GM19372 (cell line): ENCODE measurements around the gene ANO3.
"Not testable (repeated sequence)": the region's sequence is repeated elsewhere in the genome, so short reads cannot be mapped to it uniquely, and the experiment has no call there.

ENCODE experiments used
- ATAC-seq: cut with Tn5 transposase; IDR thresholded peaks from one replicate; pipeline ENCODE4 v1.9.1; 2021; ENCODE audit warnings: mild to moderate bottlenecking, low read depth, moderate library complexity; ENCODE audit not compliant: unreplicated experiment

Gene ANO3

DNA sequence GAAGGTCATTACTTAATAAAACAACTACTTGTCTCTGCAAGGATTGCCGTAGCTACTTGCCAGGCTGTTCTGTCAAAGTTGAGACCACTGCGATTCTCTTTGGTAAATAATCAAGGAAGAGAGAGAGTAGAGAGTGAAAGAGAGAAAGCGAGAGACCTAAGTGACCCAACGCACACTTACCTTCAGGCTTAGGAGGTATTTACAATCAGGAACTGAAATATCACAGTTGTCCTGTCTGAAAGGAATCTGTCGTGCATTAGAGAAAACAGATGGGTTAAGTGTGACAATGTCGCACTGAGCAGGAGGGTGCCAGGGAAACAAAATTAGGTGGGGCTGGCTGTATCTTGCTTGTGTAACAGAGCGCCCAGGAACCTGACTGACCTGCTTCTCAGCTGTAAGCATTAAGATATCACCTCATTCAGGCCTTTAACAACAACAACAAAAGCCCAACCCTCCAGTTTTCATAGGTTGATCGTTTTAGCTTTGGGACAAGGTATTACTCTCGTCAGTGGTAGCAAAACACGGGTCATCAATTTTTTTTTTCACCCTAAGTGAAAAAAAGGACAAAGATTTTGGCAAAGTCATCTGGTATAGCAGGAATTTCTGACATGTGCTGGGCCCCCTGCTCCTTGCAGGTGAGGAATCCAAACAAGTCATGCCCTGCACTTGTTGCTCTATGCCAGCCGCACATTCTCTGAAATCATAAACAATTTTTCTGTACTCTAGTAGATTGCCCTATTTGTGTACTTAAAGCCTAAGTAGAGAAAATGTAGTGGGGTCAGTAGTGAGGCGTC lies 240.1 kb downstream of the ANO3 start, which contains the start of gene MUC15:
MUC15 (minus strand) TSS at position 403 of the 794 bp plus-strand sequence. CDS start 5,169 bp downstream, outside the sequence.
- no peak for ATAC-seq

DNA sequence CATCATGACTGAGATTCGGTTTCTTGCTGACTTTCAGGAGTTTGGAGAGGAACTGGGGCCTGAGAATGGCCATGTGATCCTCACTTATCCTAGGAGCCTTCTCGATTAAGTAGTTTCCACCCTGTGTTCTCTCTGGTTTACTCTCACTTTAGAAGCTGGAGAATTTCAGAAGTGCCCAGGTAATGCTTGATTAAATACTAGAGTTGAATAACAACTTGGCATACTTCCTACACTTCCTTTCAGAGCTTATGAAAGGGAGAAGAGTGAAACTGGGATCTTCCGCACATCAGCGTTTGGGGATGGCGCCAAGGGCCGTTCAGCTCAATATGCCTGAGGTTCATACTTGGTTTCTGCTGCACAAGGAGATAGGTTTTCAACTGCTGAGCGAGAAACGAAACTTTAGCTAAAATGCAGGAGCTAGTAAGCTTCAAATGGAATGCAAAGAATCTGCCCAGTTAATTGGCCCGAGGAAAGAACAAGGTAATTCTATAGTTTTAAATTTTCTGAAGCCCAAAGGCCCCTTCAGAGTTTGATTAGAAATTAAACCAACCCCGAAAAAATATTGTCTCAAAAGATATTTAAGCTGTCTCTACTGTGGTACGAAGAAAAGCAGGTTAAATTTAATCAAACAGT lies 241.0 kb downstream of the ANO3 start:
- ATAC-seq, result no peak

DNA sequence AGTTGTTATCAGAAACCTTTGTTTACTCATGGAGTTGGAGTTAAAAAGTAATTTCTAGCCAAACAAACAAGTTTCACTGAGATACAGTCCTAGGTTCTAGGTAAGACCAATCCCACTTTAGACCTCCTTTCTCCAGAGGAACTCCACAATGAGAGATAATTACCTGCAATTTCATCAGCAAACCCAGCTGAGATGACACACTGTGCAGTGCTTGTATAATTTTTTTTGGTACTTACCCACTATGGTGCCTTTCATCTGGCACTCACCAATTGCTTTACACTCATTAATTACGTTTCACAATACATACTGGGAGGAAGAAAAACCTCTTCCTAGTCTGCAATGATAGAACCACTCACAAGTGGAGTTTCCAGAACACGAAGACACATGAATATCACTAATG lies 242.0 kb downstream of the ANO3 start:
- ATAC-seq, result no peak

DNA sequence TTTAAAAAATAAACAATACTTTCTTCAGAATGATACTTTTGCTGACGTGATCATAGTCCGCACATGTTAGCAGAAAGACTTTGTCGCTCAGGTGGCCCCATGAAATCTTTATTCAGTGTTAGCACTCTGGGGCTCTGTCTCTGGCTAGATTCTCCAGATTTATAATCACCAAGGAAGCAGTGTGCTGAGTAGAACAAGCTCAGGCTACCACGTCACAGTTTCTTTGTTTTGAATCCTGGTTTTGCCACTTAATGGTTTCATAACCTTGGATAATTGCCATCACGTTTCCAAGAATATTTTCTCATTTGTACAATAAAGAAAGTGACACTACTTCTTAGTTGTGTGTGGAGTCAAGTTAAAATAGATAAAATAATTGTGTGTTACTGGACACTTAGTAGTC lies 244.0 kb downstream of the ANO3 start:
- no peak for ATAC-seq

DNA sequence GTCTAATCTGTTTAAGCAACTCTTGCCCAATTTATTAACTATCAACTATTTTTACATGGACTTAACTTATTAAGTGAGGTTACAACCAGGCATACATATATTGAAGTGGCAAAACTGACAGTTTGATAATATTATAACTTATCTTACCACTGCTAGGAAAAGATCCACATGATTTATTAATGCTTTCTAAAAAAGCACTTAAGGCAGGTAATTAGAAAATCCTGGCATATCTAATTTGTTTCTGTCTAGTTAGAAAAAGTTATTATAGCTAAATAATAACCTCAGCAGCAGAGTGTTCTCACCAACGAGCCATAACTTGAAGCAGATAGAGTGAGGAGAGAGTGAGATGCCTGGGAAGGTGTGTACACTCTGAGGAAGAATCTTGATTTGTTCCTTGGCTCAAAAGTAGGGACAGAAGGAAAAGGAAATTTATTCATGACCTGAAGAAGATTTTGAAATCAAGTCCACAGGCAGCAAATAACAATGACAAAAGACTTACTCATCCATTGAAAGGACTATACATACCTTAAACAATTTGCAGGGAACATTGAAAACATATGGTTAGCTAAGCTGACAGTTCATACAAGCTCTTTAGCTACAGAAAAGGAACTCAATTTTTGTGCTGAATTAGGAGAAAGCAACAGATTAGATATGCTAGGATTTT lies 247.2 kb downstream of the ANO3 start:
- ATAC-seq, result no peak

DNA sequence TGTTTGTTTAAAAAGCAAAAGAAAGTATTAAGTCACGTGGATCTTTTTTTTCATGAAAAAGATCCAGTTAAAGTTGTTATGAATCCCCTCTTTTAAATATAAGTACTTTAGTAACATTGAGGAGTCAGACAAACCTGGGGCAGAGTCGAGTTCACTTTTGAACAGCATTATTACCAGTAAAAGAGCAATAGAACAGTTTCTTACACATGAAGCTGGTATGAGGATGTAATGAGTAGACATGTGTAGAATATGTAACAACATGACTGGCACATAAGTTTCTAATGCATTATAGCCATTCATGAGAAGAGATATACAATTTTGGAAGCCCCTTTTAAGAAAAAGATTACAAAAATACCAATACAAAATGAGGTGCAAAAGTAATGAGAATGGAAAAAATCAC lies 247.8 kb downstream of the ANO3 start:
- no peak for ATAC-seq

DNA sequence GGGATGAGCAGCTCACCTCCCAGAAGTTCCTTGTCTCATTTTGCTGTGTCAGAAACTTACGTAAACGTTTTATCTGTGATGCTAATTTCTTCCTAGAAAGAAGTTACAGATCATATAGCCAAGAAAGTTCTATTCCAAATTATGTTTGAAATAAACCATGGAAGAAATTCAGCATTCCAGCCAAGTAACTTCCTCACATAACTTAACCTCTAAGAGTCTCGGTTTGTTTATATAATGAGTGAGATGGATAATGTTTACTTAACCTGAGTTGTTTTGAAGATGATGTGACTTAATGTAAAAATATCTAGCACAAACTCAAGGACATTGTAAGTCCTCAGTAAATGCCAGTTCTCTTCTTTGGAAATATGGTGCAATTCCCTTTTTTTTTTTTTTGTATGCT lies 249.0 kb downstream of the ANO3 start:
- ATAC-seq, result no peak

DNA sequence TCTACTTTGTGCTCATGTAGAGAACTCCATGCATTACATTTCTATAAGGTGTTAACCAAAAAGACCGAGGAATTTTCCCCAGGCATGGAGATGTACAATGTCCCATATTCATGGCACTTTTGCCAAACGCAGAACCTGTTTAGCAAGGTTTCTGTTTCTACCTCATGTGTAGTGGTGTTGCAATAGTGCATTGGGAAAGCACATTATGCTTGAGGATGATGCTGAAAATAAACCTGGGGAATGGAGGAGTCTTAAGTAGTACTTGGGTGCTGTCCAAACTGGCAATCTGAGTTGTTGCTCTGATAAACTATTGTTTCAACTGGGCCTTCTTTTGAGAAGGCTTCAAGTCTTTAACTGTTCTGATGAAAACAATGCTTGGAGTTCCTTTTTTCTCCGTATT lies 251.6 kb downstream of the ANO3 start:
- ATAC-seq, result no peak

DNA sequence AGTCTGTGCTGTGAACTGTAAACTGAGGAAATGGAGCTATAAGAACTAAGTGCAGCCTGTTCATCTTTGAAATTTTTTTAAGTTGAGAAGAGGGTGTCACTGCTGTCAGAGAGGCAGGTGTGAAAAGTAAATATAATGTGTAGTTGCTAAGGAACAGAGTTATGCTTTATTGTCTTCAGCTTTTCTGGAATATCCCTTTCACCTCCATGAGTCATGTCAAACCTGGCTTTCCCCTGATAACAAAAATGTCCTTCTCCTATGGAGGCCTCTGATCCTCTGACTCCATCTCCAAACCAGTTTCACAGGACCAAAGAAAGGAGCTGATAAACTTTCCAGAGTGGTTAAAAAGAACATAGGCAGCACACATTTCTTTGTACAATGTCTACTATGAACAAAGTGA lies 252.9 kb downstream of the ANO3 start:
- no peak for ATAC-seq

DNA sequence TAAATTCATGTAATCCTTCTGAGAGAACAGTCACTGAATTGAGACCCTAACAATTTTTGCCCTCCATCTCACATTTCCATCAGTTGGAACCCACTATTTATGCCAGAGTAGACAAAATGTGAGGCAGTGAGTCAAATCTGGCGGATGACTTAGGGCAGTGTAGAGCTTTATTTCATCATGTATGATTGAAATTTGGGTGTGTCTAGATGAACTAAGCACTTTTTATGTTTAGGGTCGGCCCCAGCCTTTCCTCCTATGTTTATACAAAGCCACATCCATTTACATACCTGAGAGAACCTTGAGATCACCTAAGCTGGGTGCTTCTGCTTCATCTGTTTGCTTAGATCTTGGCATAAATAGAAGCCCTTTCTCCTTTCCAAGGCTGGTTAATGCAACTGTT lies 255.1 kb downstream of the ANO3 start:
- ATAC-seq, result no peak

DNA sequence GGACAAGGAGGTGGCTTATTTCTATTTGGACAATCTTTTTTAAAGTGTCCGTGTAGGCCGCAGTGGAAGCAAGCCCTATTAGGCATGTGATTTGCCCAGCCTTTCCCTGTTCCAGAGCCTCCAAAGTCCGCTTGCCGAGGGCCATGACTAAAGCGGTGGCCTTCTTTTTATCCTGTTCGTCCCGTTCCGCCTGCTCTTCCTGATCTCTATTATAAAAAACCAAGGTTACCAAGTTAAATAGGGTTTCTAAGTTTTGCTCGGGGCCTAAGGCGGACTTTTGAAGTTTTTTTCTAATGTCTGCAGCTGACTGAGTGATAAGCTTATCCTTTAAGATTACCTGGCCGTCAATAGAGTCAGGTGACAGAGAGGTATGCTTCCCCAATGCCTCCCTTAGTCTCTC lies 261.8 kb downstream of the ANO3 start:
- no peak for ATAC-seq

DNA sequence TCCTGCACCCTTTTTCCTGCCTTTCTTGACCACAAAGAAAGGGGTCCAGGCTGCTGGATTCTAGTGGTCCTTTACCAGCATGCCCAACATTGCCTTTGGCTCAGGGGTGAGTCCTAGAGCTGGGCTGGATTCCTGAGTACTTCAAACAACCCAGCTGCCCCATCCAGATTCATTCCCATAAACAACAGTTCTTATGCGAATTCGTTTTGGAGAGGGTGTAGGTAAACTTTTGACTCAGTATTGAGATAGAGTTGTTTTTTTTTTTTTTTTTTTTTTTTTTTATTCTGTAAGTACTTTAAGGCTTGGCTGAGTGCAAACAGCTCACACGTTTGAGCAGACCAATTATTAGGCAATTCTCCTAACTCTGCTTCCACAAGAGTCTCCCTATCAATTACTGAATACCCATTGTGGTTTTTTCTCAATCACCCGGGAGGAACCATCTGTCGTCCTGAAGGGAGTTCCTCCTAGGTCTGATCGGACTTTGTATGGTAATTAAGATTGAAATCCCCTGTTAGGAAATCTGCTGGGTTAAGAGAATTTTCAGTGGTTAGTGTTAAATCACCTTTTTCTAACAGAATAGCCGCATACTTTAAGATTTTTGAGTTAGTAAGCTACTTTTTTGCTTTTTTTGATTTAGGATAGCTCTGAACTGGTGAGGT lies 263.4 kb downstream of the ANO3 start:
- ATAC-seq, result not testable (repeated sequence)

DNA sequence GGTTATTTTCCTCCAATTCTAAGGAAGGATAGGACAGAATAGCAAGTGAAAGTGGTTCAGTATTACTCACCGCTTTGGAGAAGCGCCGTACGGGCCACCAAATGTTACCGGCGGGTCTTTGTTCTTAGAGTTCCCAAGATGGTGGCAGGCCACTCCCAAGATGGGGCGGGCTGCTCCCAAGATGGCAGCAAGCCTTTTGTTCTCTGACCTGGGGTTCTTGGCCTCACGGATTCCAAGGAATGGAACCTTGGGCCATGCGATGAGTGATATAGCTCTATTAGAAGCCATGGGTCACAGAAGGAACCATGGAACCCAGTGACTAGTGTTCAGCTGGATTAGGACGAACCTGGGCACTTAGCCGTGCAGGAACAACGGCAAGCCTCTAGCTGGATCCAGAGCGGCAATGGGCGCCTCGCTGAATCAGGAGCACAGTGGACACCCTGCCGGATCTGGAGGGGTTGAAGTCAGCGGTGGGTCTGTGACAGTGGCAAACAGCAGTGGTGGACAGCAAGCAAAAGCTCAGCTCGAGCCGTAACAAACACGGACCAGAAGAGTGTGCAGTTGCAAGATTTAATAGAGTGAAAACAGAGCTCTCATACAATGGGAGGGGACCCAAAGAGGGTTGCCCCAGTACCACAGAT lies 265.2 kb downstream of the ANO3 start:
- not testable (repeated sequence) for ATAC-seq

DNA sequence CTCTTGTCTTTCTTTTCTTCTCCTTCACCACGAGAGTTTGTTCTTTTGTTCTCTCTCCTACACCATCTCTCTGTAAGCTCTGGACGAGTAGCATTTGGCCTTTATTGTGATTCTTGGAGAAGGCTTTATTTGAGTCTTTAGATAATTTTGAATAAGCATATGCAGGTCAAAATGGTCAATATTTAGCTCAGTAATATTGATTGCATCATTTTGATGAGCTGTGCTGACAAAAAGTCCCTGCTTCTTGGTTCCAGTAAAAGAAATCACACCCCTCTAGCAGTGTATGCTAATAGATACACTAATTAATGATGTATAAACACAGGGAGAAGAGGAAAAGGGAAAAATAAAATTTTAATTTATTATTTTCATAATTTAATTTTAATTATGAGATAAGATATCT lies 266.0 kb downstream of the ANO3 start:
- ATAC-seq, result no peak

DNA sequence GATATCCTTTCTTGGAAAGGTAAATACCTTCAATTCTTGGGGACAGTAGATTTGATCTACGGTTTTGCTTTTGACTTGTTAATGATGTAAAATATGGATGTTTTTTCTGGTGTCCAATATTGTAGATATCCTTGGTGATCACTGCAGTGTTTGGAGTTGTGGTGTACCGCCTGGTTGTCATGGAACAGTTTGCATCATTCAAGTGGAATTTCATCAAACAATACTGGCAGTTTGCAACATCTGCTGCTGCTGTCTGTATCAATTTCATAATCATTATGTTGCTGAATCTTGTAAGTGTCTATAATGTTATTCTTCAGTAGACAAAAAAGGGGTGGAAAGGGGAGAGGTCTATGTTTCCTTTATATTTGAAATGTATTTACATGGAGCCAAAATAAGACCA lies 267.5 kb downstream of the ANO3 start:
- no peak for ATAC-seq

DNA sequence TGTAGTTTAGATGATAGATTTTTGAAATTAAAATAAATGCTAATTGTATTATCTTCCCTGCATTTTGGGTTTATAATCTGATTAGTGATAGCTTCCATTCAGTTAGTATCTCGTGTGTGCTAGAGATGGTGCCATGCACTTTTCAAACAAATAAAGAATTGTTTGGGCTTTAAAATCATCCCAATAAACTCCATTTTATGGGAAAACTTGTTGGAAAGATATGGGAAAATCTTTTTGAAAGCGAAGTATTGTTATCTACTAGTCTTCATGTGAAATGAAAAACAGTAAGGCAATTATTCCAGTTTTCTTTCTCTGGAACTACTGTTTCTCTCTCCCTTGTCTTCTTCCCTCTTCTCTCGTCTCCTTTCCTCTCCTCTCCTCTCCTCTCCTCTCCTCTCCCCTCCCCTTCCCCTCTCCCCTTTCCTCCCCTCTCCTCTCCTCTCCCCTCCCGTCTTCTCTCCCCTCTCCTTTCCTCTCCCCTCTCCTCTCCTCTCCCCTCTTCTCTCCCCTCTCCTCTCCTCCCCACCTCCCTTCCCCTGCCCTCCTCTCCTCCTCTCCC lies 268.0 kb downstream of the ANO3 start:
- no peak for ATAC-seq

DNA sequence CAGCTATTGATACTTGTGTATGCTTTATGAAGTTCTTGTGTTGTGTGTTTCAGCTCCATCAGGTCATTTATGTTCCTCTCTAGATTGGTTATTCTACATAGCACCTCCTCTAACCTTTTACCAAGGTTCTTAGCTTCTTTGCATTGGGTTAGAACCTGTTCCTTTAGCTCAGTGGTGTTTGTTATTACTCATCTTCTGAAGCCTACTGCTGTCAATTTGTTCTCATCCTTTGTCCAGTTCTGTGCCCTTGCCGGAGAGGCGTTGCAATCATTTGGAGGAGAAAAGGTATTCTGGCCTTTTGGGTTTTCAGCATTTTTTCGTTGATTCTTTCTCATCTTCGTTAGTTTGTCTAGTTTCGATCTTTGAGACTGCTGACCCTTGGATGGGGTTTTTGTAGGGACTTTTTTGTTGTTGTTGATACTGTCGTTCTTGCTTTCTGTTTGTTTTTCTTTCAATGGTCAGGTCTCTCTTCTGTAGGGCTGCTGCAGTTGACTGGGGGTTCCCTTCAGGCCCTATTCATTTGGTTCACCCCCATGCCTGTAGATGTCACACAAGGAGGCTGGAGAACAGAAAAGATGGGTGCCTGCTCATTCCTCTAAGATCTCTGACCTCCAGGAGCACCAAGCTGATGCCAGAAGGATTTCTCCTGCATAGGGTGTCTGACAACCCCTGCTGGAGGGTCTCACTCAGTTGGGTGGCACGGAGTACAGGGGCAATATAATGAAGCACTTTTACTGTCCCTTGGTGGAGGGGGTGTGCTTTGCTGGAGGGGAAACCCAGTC lies 276.0 kb downstream of the ANO3 start:
- ATAC-seq, result no peak

DNA sequence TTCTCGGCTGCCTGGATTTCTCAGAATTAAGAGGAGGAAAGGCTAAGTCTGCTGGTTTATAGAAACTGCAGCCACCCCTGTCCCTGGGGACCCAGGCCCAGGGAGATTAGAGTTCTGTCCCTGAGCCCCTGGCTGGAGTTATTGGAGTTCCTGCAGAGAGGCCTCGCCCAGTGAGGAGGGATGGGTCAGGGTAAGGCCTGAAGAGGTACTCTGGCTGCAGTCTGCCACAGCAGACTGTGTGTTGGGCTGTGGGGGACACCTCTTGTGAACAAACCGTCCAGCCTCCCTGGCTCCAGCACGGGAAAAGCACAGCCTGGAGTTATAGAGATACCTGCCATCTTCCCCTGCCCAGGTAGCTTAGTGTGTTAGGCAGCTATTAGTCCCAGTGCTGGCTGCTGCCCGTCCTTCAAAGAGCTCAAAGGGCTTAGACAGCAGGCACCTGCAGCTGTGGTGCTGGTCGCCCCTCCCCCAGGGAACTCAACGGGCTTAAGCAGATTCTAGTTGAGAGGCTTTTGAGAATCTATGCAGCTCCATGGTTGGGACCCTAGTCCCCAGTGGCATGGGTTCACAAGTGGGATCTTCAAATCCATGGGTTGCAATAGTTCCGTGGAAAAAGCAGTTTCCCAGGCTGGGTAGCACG lies 276.7 kb downstream of the ANO3 start:
- no peak for ATAC-seq

DNA sequence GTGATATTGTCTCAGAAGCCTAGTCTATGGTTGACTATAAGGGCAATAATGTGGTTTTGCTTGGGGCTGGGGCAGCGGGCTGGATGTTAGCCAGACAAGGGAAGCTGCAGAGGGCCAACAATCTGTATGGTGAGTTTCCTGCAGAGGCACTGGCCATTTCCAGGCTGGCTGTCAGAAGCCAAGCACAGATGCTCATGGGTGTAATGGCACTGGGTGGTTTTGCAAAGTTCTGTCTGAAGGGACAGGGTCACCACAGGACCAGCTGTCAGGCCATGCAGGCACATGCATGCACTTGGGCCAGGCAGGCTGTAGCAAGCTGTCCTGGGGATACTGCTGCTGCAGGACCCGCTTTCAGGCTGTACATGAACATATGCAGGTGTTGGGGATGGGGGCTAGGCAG lies 281.8 kb downstream of the ANO3 start:
- no peak for ATAC-seq
